Neural progenitor cell (in vitro differentiated cells): ENCODE measurements around the gene RBBP8NL. TPM values are rescaled to one million over a fixed set of nuclear protein-coding genes. Genes with fewer than 3 reads are reported as not detected.

Experiments
- DNase-seq: peaks from one replicate; pipeline ENCODE4 v3.0.0-alpha.2; 2016; ENCODE audit warnings: low spot score
- H2AFZ ChIP-seq: fragments of 200-600 bp; sonication (generic); replicated peaks from 2 replicates; pipeline ENCODE4 v1.6.1; 2016; ENCODE audit warnings: antibody characterized with exemption
- H3F3A ChIP-seq: fragments of 200-600 bp; sonication (generic); 2 replicates; pipeline ENCODE4 v1.6.1; 2016; ENCODE audit warnings: antibody characterized with exemption, low read depth
- H3K27ac ChIP-seq: fragments of 200-600 bp; sonication (generic); 2 replicates; pipeline ENCODE4 v1.5.1; 2016; ENCODE audit warnings: mild to moderate bottlenecking
- H3K27me3 ChIP-seq: fragments of 200-600 bp; sonication (generic); 2 replicates; pipeline ENCODE4 v1.6.1; 2016; ENCODE audit warnings: mild to moderate bottlenecking, moderate library complexity
- H3K36me3 ChIP-seq: fragments of 200-600 bp; sonication (generic); 2 replicates; pipeline ENCODE4 v1.5.1; 2016
- H3K4me1 ChIP-seq: fragments of 200-600 bp; sonication (generic); 2 replicates; pipeline ENCODE4 v1.6.1; 2016; ENCODE audit warnings: mixed run types
- H3K4me2 ChIP-seq: fragments of 200-600 bp; sonication (generic); 2 replicates; pipeline ENCODE4 v1.6.1; 2016
- H3K4me3 ChIP-seq: fragments of 200-600 bp; sonication (generic); 2 replicates; pipeline ENCODE4 v1.5.1; 2016
- H3K79me2 ChIP-seq: fragments of 200-600 bp; sonication (generic); 2 replicates; pipeline ENCODE4 v1.6.1; 2016; ENCODE audit warnings: low read depth
- H3K9ac ChIP-seq: fragments of 200-600 bp; sonication (generic); 2 replicates; pipeline ENCODE4 v1.6.1; 2016
- H3K9me3 ChIP-seq: fragments of 200-600 bp; sonication (generic); 2 replicates; pipeline ENCODE4 v1.5.1; 2016; ENCODE audit warnings: low read depth
- H4K20me1 ChIP-seq: fragments of 200-600 bp; sonication (generic); 2 replicates; pipeline ENCODE4 v1.6.1; 2016; ENCODE audit warnings: low read depth
- H3K27ac Mint-ChIP-seq: 3 replicates; pipeline ENCODE4 v1.8.0; 2021; ENCODE audit warnings: mixed read lengths
- H3K27me3 Mint-ChIP-seq: 2 replicates; pipeline ENCODE4 v1.8.0; 2022; ENCODE audit warnings: low read depth, mild to moderate bottlenecking, inconsistent platforms, moderate library complexity, mixed read lengths; ENCODE audit not compliant: insufficient read depth
- H3K36me3 Mint-ChIP-seq: 3 replicates; pipeline ENCODE4 v1.8.0; 2021; ENCODE audit warnings: mixed read lengths
- H3K4me1 Mint-ChIP-seq: 3 replicates; pipeline ENCODE4 v1.8.0; 2021; ENCODE audit warnings: mixed read lengths
- H3K4me3 Mint-ChIP-seq: 3 replicates; pipeline ENCODE4 v1.8.0; 2021; ENCODE audit warnings: mild to moderate bottlenecking, moderate library complexity, mixed read lengths
- H3K9me3 Mint-ChIP-seq: 3 replicates; pipeline ENCODE4 v1.8.0; 2020; ENCODE audit warnings: mixed read lengths
- CTCF ChIP-seq: fragments of 200-600 bp; sonication (generic); IDR thresholded peaks from 2 replicates; pipeline ENCODE4 v1.5.1; 2017; ENCODE audit warnings: antibody characterized with exemption, mild to moderate bottlenecking
- EZH2 ChIP-seq: fragments of 200-600 bp; sonication (generic); IDR thresholded peaks from 2 replicates; pipeline ENCODE4 v1.6.1; 2017; ENCODE audit warnings: antibody characterized with exemption, mild to moderate bottlenecking, moderate library complexity
- EZH2phosphoT487 ChIP-seq: fragments of 200-600 bp; sonication (generic); IDR thresholded peaks from 2 replicates; pipeline ENCODE4 v1.6.1; 2017; ENCODE audit warnings: antibody characterized with exemption
- total RNA-seq: library from RNA; depleted of rRNA; stranded (reverse); fragments of >200 nt; gene quantifications from 2 replicates; pipeline ENCODE4 v1.2.3, GENCODE V29; 2015; ENCODE audit warnings: low replicate concordance

Gene RBBP8NL
- total RNA-seq, 1 donor from 2014 or later = not detected

- TF ChIP-seq CTCF (no peak), EZH2 (no peak), EZH2phosphoT487 (no peak)
Measured at GRCh38 chr20:62405981-62406513, 21.3 kb downstream of the RBBP8NL start.

GRCh38 chr20:62405108-62405980 lies 22.0 kb downstream of the RBBP8NL start:
- H3K27me3 Mint-ChIP-seq = peaks cover 8% of the 10 kb centered on the region
- H3K4me3 ChIP-seq = no peak overlapping the region

More at GRCh38 chr20:62405981-62406513, 21.3 kb downstream of the RBBP8NL start:
- no peaks in the 10 kb centered on the region for H3K9me3 Mint-ChIP-seq
- no peak overlapping the region for H3K9ac ChIP-seq
- no peaks in the 10 kb centered on the region for H3K36me3 ChIP-seq
- H3K4me1 ChIP-seq = peaks cover 13% of the 10 kb centered on the region
- H3K4me2 ChIP-seq = peak overlapping the region; percentile 93
- H3K4me1 Mint-ChIP-seq = peaks cover 15% of the 10 kb centered on the region
- peaks cover 3% of the 10 kb centered on the region for H3K36me3 Mint-ChIP-seq
- H3K27ac ChIP-seq = no peak overlapping the region
- no peaks in the 10 kb centered on the region for H3K79me2 ChIP-seq
- H3K9me3 ChIP-seq = no peaks in the 10 kb centered on the region
- H3K27me3 Mint-ChIP-seq = peaks cover 8% of the 10 kb centered on the region
- H3F3A ChIP-seq = peaks cover 7% of the 10 kb centered on the region
- no peak overlapping the region for H2AFZ ChIP-seq
- peak overlapping the region; percentile 87 for H3K4me3 Mint-ChIP-seq
- no peak overlapping the region for H3K27ac Mint-ChIP-seq
- no peak for DNase-seq
- peaks cover 26% of the 10 kb centered on the region for H4K20me1 ChIP-seq
- H3K27me3 ChIP-seq = peaks cover 27% of the 10 kb centered on the region
- peak overlapping the region; percentile 91 for H3K4me3 ChIP-seq

GRCh38 chr20:62404761-62405107 lies 22.6 kb downstream of the RBBP8NL start:
- no peaks in the 10 kb centered on the region for H3K9me3 Mint-ChIP-seq
- H3F3A ChIP-seq = peaks cover 3% of the 10 kb centered on the region
- H3K27ac Mint-ChIP-seq = no peak overlapping the region
- no peaks in the 10 kb centered on the region for H3K36me3 ChIP-seq
- H3K9ac ChIP-seq = no peak overlapping the region
- no peak overlapping the region for H3K4me3 Mint-ChIP-seq
- H3K4me1 Mint-ChIP-seq = peaks cover 15% of the 10 kb centered on the region
- peaks cover 24% of the 10 kb centered on the region for H3K27me3 ChIP-seq
- H3K9me3 ChIP-seq = no peaks in the 10 kb centered on the region
- peaks cover 6% of the 10 kb centered on the region for H3K36me3 Mint-ChIP-seq
- H2AFZ ChIP-seq = no peak overlapping the region
- H4K20me1 ChIP-seq = peaks cover 26% of the 10 kb centered on the region
- DNase-seq = no peak
- no peak overlapping the region for H3K4me2 ChIP-seq
- peaks cover 7% of the 10 kb centered on the region for H3K4me1 ChIP-seq
- no peak overlapping the region for H3K4me3 ChIP-seq
- no peaks in the 10 kb centered on the region for H3K79me2 ChIP-seq
- H3K27ac ChIP-seq = no peak overlapping the region
- TF ChIP-seq CTCF (no peak), EZH2phosphoT487 (no peak), EZH2 (no peak)
- H3K27me3 Mint-ChIP-seq = peaks cover 8% of the 10 kb centered on the region

More at GRCh38 chr20:62405108-62405980, 22.0 kb downstream of the RBBP8NL start:
- Histone ChIP-seq H3K4me2 (peak overlapping the region; percentile 93), H3K4me1 (peaks cover 9% of the 10 kb centered on the region), H3K36me3 (no peaks in the 10 kb centered on the region), H3F3A (peaks cover 3% of the 10 kb centered on the region), H3K79me2 (no peaks in the 10 kb centered on the region), H3K27me3 (peaks cover 27% of the 10 kb centered on the region), H3K9me3 (no peaks in the 10 kb centered on the region), H3K9ac (no peak overlapping the region), H3K27ac (no peak overlapping the region), H4K20me1 (peaks cover 26% of the 10 kb centered on the region), H2AFZ (no peak overlapping the region)
- Mint-ChIP-seq H3K4me1 (peaks cover 15% of the 10 kb centered on the region), H3K36me3 (peaks cover 6% of the 10 kb centered on the region), H3K9me3 (no peaks in the 10 kb centered on the region), H3K27ac (peak overlapping the region; percentile 55), H3K4me3 (peak overlapping the region; percentile 87)
- peak; percentile 83 for DNase-seq
- TF ChIP-seq CTCF (peak; percentile 67), EZH2 (no peak)
